OCI-LY3 (cell line): ENCODE data around the gene NRP1.

Source experiments
- EZH2phosphoT487 ChIP-seq: fragments of 200-600 bp; shearing (Covaris generic); IDR thresholded peaks from 2 replicates; pipeline ENCODE4 v1.6.1; 2018; ENCODE audit warnings: antibody characterized with exemption, mixed run types, low read depth
- TF ChIP-seq, protein P1 (sequence below): fragments of 200-600, 300-600 bp; sonication (generic); IDR thresholded peaks from 2 replicates; pipeline ENCODE4 v1.5.1; 2014; ENCODE audit warnings: antibody characterized with exemption, low read length, low read depth

DNA sequence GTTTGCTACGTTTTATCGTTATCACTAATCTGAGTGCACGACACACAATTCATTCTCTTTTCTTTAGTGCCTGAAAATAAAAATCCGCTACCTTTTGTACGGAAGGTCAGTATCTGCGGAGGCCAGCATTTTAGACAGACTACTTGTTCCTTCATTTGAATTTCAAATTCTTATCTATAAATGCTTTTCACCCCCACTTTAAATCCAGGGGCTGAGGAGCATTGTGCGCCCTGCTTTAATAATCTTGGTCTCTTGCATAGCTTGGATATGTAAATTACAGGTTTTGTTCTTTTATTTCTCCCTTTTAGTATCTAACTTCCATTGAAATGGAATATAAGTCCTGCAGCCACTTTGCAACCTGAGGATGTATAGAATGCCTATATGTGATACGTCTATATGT lies 44.7 kb downstream of the NRP1 start:
- TF ChIP-seq, protein P1, sequence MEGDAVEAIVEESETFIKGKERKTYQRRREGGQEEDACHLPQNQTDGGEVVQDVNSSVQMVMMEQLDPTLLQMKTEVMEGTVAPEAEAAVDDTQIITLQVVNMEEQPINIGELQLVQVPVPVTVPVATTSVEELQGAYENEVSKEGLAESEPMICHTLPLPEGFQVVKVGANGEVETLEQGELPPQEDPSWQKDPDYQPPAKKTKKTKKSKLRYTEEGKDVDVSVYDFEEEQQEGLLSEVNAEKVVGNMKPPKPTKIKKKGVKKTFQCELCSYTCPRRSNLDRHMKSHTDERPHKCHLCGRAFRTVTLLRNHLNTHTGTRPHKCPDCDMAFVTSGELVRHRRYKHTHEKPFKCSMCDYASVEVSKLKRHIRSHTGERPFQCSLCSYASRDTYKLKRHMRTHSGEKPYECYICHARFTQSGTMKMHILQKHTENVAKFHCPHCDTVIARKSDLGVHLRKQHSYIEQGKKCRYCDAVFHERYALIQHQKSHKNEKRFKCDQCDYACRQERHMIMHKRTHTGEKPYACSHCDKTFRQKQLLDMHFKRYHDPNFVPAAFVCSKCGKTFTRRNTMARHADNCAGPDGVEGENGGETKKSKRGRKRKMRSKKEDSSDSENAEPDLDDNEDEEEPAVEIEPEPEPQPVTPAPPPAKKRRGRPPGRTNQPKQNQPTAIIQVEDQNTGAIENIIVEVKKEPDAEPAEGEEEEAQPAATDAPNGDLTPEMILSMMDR: no peak
- TF ChIP-seq EZH2phosphoT487: no peak
